H1 (cell line): ENCODE results near the gene SERPING1. TPM values are rescaled to one million over a fixed set of nuclear protein-coding genes. Genes with fewer than 3 reads are reported as not detected.

ENCODE experiments used
- CHD7 ChIP-seq: fragments of 300-600 bp; sonication (generic); IDR thresholded peaks from 2 replicates; pipeline ENCODE4 v1.7.1; 2012; ENCODE audit warnings: low read length, moderate library complexity, mild to moderate bottlenecking, inconsistent platforms; ENCODE audit not compliant: insufficient replicate concordance
- YY1 ChIP-seq: IDR thresholded peaks from 2 replicates; pipeline ENCODE4 v1.6.1; 2011; ENCODE audit warnings: low read depth, mild to moderate bottlenecking, low read length
- polyA plus RNA-seq, 7 experiments: library from polyadenylated mRNA; depleted of rRNA in 3 of 7; stranded (reverse) in 5 of 7; unstranded in 2 of 7; fragments of >200 nt in 5 of 7; fragments of 200-250 nt in 2 of 7; gene quantifications; 1 replicate in 5 of 7; 2 replicates in 1 of 7; 4 replicates in 1 of 7; pipeline versions ENCODE4 v1.2.1 to v1.2.3, GENCODE V29; 2011 to 2013; ENCODE audit warnings: missing spikeins in 2 of 7, mixed read lengths in 2 of 7
- total RNA-seq: library from RNA; stranded (reverse); fragmentation: NEBNext Ultra II Directional; extraction: Animal tissue kit (Norgen Biotek cat#: 25700); gene quantifications from 2 replicates; pipeline ENCODE4 v1.2.1, GENCODE V29; 2021

The SERPING1 gene
- total and polyA plus RNA-seq, 2 of the 8 experiments (the other 6 are each of a cell fraction or from before 2014, with no cell fraction given), result 50.9 to 54.8 TPM

- no peak for TF ChIP-seq CHD7
- no peak for TF ChIP-seq YY1
Measured at GRCh38 chr11:57616595-57616994, 19.1 kb downstream of the SERPING1 start (continued).
